ENCODE results near the gene MROH7.

The MROH7 gene

GRCh38 chr1:54604572-54605370 is 36.8 kb upstream of the MROH7 start:
- no peak for DNase-seq (ENCODE audit: low read depth, low spot score)
- POLR2A ChIA-PET: no interaction called here
- no peak overlapping the region for H3K4me3 ChIP-seq (ENCODE audit: low read depth, low read length)
- CTCF ChIA-PET: no interaction called here
- no peak for TF ChIP-seq CTCF (IDR thresholded peaks at IDR 0.05; ENCODE audit: insufficient read depth, low read length, missing control alignments)

GRCh38 chr1:54606096-54606989 is 35.2 kb upstream of the MROH7 start:
- CTCF ChIA-PET: no interaction called here
- POLR2A ChIA-PET: no interaction called here
- H3K4me3 ChIP-seq (ENCODE audit: low read depth, low read length): no peak overlapping the region
- TF ChIP-seq CTCF (IDR thresholded peaks at IDR 0.05; ENCODE audit: insufficient read depth, low read length, missing control alignments): no peak
- DNase-seq (ENCODE audit: low read depth, low spot score): no peak

- ChIA-PET CTCF (interaction anchor here (0.7 kb wide), 1 partner anchor 28 kb away, joined by 3 read pairs; no protein-coding TSS in a partner anchor), POLR2A (no interaction called here)
- no peak overlapping the region for H3K4me3 ChIP-seq (ENCODE audit: low read depth, low read length)
- DNase-seq (ENCODE audit: low read depth, low spot score): no peak
- TF ChIP-seq CTCF (IDR thresholded peaks at IDR 0.05; ENCODE audit: insufficient read depth, low read length, missing control alignments): no peak
Measured at GRCh38 chr1:54606990-54607325, 34.6 kb upstream of the MROH7 start.

- no peak for DNase-seq (ENCODE audit: low read depth, low spot score)
- no peak for TF ChIP-seq CTCF (IDR thresholded peaks at IDR 0.05; ENCODE audit: insufficient read depth, low read length, missing control alignments)
- CTCF ChIA-PET: interaction anchor here (0.7 kb wide), 1 partner anchor 27 kb away, joined by 3 read pairs; no protein-coding TSS in a partner anchor
- POLR2A ChIA-PET: no interaction called here
- no peak overlapping the region for H3K4me3 ChIP-seq (ENCODE audit: low read depth, low read length)
Measured at GRCh38 chr1:54607821-54608565, 33.6 kb upstream of the MROH7 start.

GRCh38 chr1:54608566-54609230 is 32.9 kb upstream of the MROH7 start:
- no peak overlapping the region for H3K4me3 ChIP-seq (ENCODE audit: low read depth, low read length)
- no peak for DNase-seq (ENCODE audit: low read depth, low spot score)
- ChIA-PET CTCF (no interaction called here), POLR2A (no interaction called here)
- TF ChIP-seq CTCF (IDR thresholded peaks at IDR 0.05; ENCODE audit: insufficient read depth, low read length, missing control alignments): no peak
